ENCODE measurements around the gene CCDC175. TPM values are rescaled to one million over a fixed set of nuclear protein-coding genes. Genes with fewer than 3 reads are reported as not detected.

Gene CCDC175
- total and polyA plus RNA-seq, 7 experiments from 2014 or later = not detected

GRCh38 chr14:59490756-59491155 is 85.9 kb downstream of the CCDC175 start:
- Histone ChIP-seq H3K4me1 (ENCODE audit: control insufficient read depth in 2 of 2, insufficient read depth in 2 of 2, low read length in 2 of 2) (peaks cover 0 to 6% of the 10 kb centered on the region in 2 donors), H3K4me3 (ENCODE audit: low read length) (no peak overlapping the region), H3K9me3 (ENCODE audit: control insufficient read depth in 2 of 3, low read length in 3 of 3) (no peaks in the 10 kb centered on the region), H3K36me3 (ENCODE audit: control insufficient read depth in 2 of 3, insufficient read depth in 3 of 3, low read length in 3 of 3) (peaks cover 0 to 52% (median 0%) of the 10 kb centered on the region in 3 experiments), H3K27me3 (ENCODE audit: control insufficient read depth in 2 of 2, insufficient read depth in 2 of 2, low read length in 2 of 2) (no peaks in the 10 kb centered on the region), H3K27ac (ENCODE audit: low read depth, low read length) (no peak overlapping the region)
- POLR2A ChIA-PET = no interaction called here
- Mint-ChIP-seq H3K4me3 (peak overlapping the region in 1 of 10 donors; percentile 6), H3K4me1 (peaks cover 31 to 65% (median 55%) of the 10 kb centered on the region in 7 donors), H3K27ac (peak overlapping the region in 3 of 9 donors; percentile 14 to 25 (median 14)), H3K36me3 (peaks cover 19 to 72% (median 52%) of the 10 kb centered on the region in 5 donors), H3K27me3 (no peaks in the 10 kb centered on the region), H3K9me3 (no peaks in the 10 kb centered on the region)
- CTCF ChIA-PET = no interaction called here
- intact Hi-C loops (cut with micrococcal nuclease) = no loop called here
- no peak for ATAC-seq
- no peak for DNase-seq

- peak overlapping the region; percentile 85 to 96 (median 94) for H3K27ac Mint-ChIP-seq
- H3K27me3 ChIP-seq (ENCODE audit: control insufficient read depth in 2 of 2, insufficient read depth in 2 of 2, low read length in 2 of 2) = no peaks in the 10 kb centered on the region
- peaks cover 49 to 82% (median 78%) of the 10 kb centered on the region in 7 donors for H3K4me1 Mint-ChIP-seq
- H3K4me3 Mint-ChIP-seq = peak overlapping the region; percentile 89 to 98 (median 96)
- intact Hi-C loops (cut with micrococcal nuclease) = loop anchor here (1.0 to 10.0 kb wide), 23 partner anchors 16 to 1498 kb away; partner anchors contain the start of genes CCDC175 (in 2 of the 2), DAAM1 (in 2 of the 2), DACT1 (in 2 of the 2) and KIAA0586 (in 2 of the 2)
- no peaks in the 10 kb centered on the region for H3K9me3 ChIP-seq (ENCODE audit: control insufficient read depth in 2 of 3, low read length in 3 of 3)
- DNase-seq (no peak), ATAC-seq (peak; percentile 60)
- H3K36me3 ChIP-seq (ENCODE audit: control insufficient read depth in 2 of 3, insufficient read depth in 3 of 3, low read length in 3 of 3) = peaks cover 0 to 25% (median 0%) of the 10 kb centered on the region in 3 experiments
- H3K4me1 ChIP-seq (ENCODE audit: control insufficient read depth in 2 of 2, insufficient read depth in 2 of 2, low read length in 2 of 2) = peaks cover 18 to 20% of the 10 kb centered on the region in 2 donors
- H3K27me3 Mint-ChIP-seq = no peaks in the 10 kb centered on the region
- peak overlapping the region; percentile 81 for H3K4me3 ChIP-seq (ENCODE audit: low read length)
- ChIA-PET POLR2A (interaction anchor here (0.9 to 3.2 kb wide), 10 partner anchors 9 to 1285 kb away, joined by 3 to 34 read pairs (median 5); partner anchors contain the start of genes ACTR10, ARID4A, DAAM1 and GPR135), CTCF (interaction anchor here (1.0 kb wide), 1 partner anchor 22 kb away, joined by 3 read pairs; no protein-coding TSS in a partner anchor)
- peaks cover 6 to 23% (median 20%) of the 10 kb centered on the region in 5 donors for H3K36me3 Mint-ChIP-seq
- H3K27ac ChIP-seq (ENCODE audit: low read depth, low read length) = peak overlapping the region; percentile 84
- H3K9me3 Mint-ChIP-seq = no peaks in the 10 kb centered on the region
Observed at GRCh38 chr14:59484639-59485175, 91.9 kb downstream of the CCDC175 start.

GRCh38 chr14:59483819-59484638 is 92.6 kb downstream of the CCDC175 start, which contains the start of the genes JKAMP and L3HYPDH:
TSS of gene JKAMP (plus strand) at chr14:59484517. CDS start at chr14:59484590, 73 bp downstream.
TSS of gene L3HYPDH (minus strand) at chr14:59484408. CDS start at chr14:59484316, 92 bp downstream.
- Histone ChIP-seq H3K9me3 (ENCODE audit: control insufficient read depth in 2 of 3, low read length in 3 of 3) (no peaks in the 10 kb centered on the region), H3K4me1 (ENCODE audit: control insufficient read depth in 2 of 2, insufficient read depth in 2 of 2, low read length in 2 of 2) (peaks cover 18 to 20% of the 10 kb centered on the region in 2 donors), H3K27ac (ENCODE audit: low read depth, low read length) (peak within 1 kb of the TSS; percentile 84), H3K27me3 (ENCODE audit: control insufficient read depth in 2 of 2, insufficient read depth in 2 of 2, low read length in 2 of 2) (no peaks in the 10 kb centered on the region), H3K4me3 (ENCODE audit: low read length) (peak within 1 kb of the TSS; percentile 81), H3K36me3 (ENCODE audit: control insufficient read depth in 2 of 3, insufficient read depth in 3 of 3, low read length in 3 of 3) (peaks cover 0 to 20% (median 0%) of the 10 kb centered on the region in 3 experiments)
- no peaks in the 10 kb centered on the region for H3K9me3 Mint-ChIP-seq
- H3K27me3 Mint-ChIP-seq = no peaks in the 10 kb centered on the region
- H3K27ac Mint-ChIP-seq = peak within 1 kb of the TSS; percentile 85 to 96 (median 94)
- ChIA-PET POLR2A (interaction anchor here (0.6 to 3.2 kb wide), 12 partner anchors 8 to 1284 kb away, joined by 3 to 34 read pairs (median 4); partner anchors contain the start of genes ACTR10, ARID4A, DAAM1 and GPR135), CTCF (interaction anchor here (1.0 kb wide), 1 partner anchor 21 kb away, joined by 3 read pairs; no protein-coding TSS in a partner anchor)
- peak; percentile 93 to 98 (median 97) for DNase-seq
- peak; percentile 97 for ATAC-seq
- intact Hi-C loops (cut with micrococcal nuclease) = loop anchor here (1.0 to 10.0 kb wide), 23 partner anchors 17 to 1498 kb away; partner anchors contain the start of genes CCDC175 (in 2 of the 2), DAAM1 (in 2 of the 2), DACT1 (in 2 of the 2) and KIAA0586 (in 2 of the 2)
- peaks cover 1 to 18% (median 13%) of the 10 kb centered on the region in 5 donors for H3K36me3 Mint-ChIP-seq
- H3K4me3 Mint-ChIP-seq = peak within 1 kb of the TSS; percentile 89 to 98 (median 96)
- peaks cover 43 to 82% (median 76%) of the 10 kb centered on the region in 7 donors for H3K4me1 Mint-ChIP-seq

DNA sequence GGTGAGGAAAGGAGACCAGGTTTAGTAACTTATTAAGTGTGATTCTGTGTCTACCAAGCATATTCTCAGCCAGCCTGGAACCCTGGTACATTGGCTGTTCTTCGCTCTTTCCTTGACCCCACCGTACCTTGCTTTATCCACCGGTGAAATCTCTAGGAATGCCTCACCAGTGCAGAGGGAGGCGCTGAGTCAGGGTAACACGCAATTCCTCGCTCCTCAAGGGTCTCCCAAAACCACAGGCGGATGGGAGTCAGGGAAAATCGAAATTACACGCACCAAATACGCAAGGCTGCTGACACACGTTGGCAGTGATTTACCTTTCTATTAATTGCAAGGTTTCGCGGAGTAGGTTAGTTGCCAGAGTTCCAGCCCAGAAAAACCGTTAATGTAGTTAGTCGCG is 93.2 kb downstream of the CCDC175 start:
- peaks cover 0 to 14% (median 0%) of the 10 kb centered on the region in 3 experiments for H3K36me3 ChIP-seq (ENCODE audit: control insufficient read depth in 2 of 3, insufficient read depth in 3 of 3, low read length in 3 of 3)
- intact Hi-C loops (cut with micrococcal nuclease) = loop anchor here (5.0 to 10.0 kb wide), 9 partner anchors 94 to 1499 kb away; partner anchors contain the start of genes CCDC175 (in 1 of the 2), DACT1 (in 1 of the 2), DHRS7 (in 1 of the 2) and MNAT1 (in 1 of the 2)
- no peaks in the 10 kb centered on the region for H3K27me3 Mint-ChIP-seq
- H3K27ac Mint-ChIP-seq = peak overlapping the region; percentile 78 to 94 (median 87)
- H3K4me3 Mint-ChIP-seq = peak overlapping the region; percentile 89 to 98 (median 96)
- CTCF ChIA-PET = no interaction called here
- peaks cover 0 to 17% (median 11%) of the 10 kb centered on the region in 5 donors for H3K36me3 Mint-ChIP-seq
- ATAC-seq (no peak), DNase-seq (no peak)
- POLR2A ChIA-PET = interaction anchor here (0.6 to 3.2 kb wide), 6 partner anchors 14 to 1185 kb away, joined by 3 to 34 read pairs (median 5); partner anchors contain the start of genes ARID4A, GPR135, KIAA0586 and PPM1A
- peaks cover 37 to 82% (median 75%) of the 10 kb centered on the region in 7 donors for H3K4me1 Mint-ChIP-seq
- H3K4me1 ChIP-seq (ENCODE audit: control insufficient read depth in 2 of 2, insufficient read depth in 2 of 2, low read length in 2 of 2) = peaks cover 18 to 20% of the 10 kb centered on the region in 2 donors
- H3K27me3 ChIP-seq (ENCODE audit: control insufficient read depth in 2 of 2, insufficient read depth in 2 of 2, low read length in 2 of 2) = no peaks in the 10 kb centered on the region
- no peaks in the 10 kb centered on the region for H3K9me3 ChIP-seq (ENCODE audit: control insufficient read depth in 2 of 3, low read length in 3 of 3)
- peak overlapping the region; percentile 81 for H3K4me3 ChIP-seq (ENCODE audit: low read length)
- H3K27ac ChIP-seq (ENCODE audit: low read depth, low read length) = peak overlapping the region; percentile 84
- H3K9me3 Mint-ChIP-seq = no peaks in the 10 kb centered on the region

GRCh38 chr14:59482541-59483331 is 93.9 kb downstream of the CCDC175 start:
- peak overlapping the region; percentile 89 to 98 (median 96) for H3K4me3 Mint-ChIP-seq
- peak overlapping the region; percentile 81 for H3K4me3 ChIP-seq (ENCODE audit: low read length)
- H3K4me1 ChIP-seq (ENCODE audit: control insufficient read depth in 2 of 2, insufficient read depth in 2 of 2, low read length in 2 of 2) = peaks cover 18 to 20% of the 10 kb centered on the region in 2 donors
- H3K36me3 Mint-ChIP-seq = peaks cover 0 to 11% (median 6%) of the 10 kb centered on the region in 5 donors
- H3K27ac ChIP-seq (ENCODE audit: low read depth, low read length) = peak overlapping the region; percentile 84
- H3K27ac Mint-ChIP-seq = peak overlapping the region; percentile 78 to 94 (median 87)
- POLR2A ChIA-PET = interaction anchor here (1.7 to 3.2 kb wide), 2 partner anchors 13 to 19 kb away, joined by 5 to 34 read pairs; partner anchors contain the start of gene GPR135
- no peaks in the 10 kb centered on the region for H3K27me3 Mint-ChIP-seq
- CTCF ChIA-PET = no interaction called here
- no peak for DNase-seq
- no peak for ATAC-seq
- H3K27me3 ChIP-seq (ENCODE audit: control insufficient read depth in 2 of 2, insufficient read depth in 2 of 2, low read length in 2 of 2) = no peaks in the 10 kb centered on the region
- H3K4me1 Mint-ChIP-seq = peaks cover 30 to 75% (median 70%) of the 10 kb centered on the region in 7 donors
- peaks cover 0 to 11% (median 0%) of the 10 kb centered on the region in 3 experiments for H3K36me3 ChIP-seq (ENCODE audit: control insufficient read depth in 2 of 3, insufficient read depth in 3 of 3, low read length in 3 of 3)
- H3K9me3 Mint-ChIP-seq = no peaks in the 10 kb centered on the region
- intact Hi-C loops (cut with micrococcal nuclease) = loop anchor here (5.0 to 10.0 kb wide), 9 partner anchors 95 to 1500 kb away; partner anchors contain the start of genes CCDC175 (in 1 of the 2), DACT1 (in 1 of the 2), DHRS7 (in 1 of the 2) and MNAT1 (in 1 of the 2)
- no peaks in the 10 kb centered on the region for H3K9me3 ChIP-seq (ENCODE audit: control insufficient read depth in 2 of 3, low read length in 3 of 3)
